A549 (cell line): ENCODE data around the gene LACTBL1.
"Not testable (repeated sequence)": the region's sequence is repeated elsewhere in the genome, so short reads cannot be mapped to it uniquely, and the experiment has no call there.

Experiments
- CHD2 ChIP-seq: fragments of 150-350 bp; IDR thresholded peaks from 2 replicates; pipeline ENCODE4 v1.6.1; 2014; ENCODE audit warnings: low read length; ENCODE audit not compliant: partially characterized antibody
- CTCF ChIP-seq: fragments of >200 bp; sonication (Bioruptor Twin); formaldehyde crosslinking; IDR thresholded peaks from 3 replicates; pipeline ENCODE4 v1.5.1; 2016
- KDM1A ChIP-seq: fragments of 200-600 bp; sonication (generic); IDR thresholded peaks from 2 replicates; pipeline ENCODE4 v1.6.1; 2016; ENCODE audit warnings: low read depth, mild to moderate bottlenecking
- MAX ChIP-seq: IDR thresholded peaks from 2 replicates; pipeline ENCODE4 v1.6.1; 2012
- SMC3 ChIP-seq: fragments of >200 bp; sonication (Bioruptor Twin); formaldehyde crosslinking; IDR thresholded peaks from 3 replicates; pipeline ENCODE4 v1.6.1; 2018; ENCODE audit warnings: inconsistent platforms

GRCh38 chr1:22980471-22980790 is 7.8 kb upstream of the LACTBL1 start:
- TF ChIP-seq CTCF, MAX, CHD2, SMC3, KDM1A: not testable (repeated sequence)
